HG03196 (cell line): ENCODE measurements around the gene FCSK.
"Not testable (repeated sequence)": the region's sequence is repeated elsewhere in the genome, so short reads cannot be mapped to it uniquely, and the experiment has no call there.

Source experiments
- ATAC-seq: cut with Tn5 transposase; IDR thresholded peaks from one replicate; pipeline ENCODE4 v1.9.1; 2021; ENCODE audit not compliant: unreplicated experiment

The FCSK gene

DNA sequence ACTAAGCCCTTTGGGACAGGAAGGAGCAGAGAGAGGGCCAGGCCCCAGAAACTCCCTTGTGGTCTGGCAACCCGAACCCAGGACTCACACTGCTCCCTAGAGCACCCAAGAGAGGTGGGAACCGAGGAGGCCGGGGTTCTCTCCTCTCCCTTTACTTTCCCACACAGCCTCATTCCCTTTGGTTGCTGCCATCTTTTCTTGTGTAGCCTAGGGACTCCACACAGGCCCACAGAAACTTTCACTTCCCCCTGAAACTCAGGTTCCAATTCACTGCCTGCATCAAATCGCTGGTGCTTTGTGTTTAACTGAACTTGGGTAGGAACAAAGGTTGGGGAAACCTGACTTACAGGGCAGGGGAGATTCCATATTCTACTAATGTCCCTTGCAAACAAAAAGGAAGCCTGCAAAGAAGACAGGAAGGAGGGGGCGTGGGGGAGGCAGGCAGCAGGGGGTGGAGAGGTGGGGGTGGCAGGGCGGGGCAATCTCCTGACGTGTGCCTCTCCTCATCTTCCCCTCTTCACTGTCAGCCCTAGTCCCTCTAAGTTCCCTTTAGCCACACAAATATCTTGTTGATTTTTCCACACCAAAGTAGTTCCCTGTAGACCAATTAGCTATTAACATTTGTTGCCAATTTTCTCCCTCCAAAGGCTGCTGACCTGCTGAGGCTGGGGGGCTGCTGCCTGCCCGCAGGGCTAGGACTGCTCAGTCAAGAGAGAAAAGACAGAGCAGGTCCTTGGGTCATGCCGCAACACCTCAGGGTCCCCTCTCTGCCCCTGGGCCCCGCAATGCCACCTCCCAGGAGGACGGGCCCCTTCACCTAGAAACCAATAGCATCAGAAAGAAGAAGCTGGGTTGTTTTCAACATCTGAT lies 23.5 kb upstream of the FCSK start:
- peak; percentile 44 for ATAC-seq

DNA sequence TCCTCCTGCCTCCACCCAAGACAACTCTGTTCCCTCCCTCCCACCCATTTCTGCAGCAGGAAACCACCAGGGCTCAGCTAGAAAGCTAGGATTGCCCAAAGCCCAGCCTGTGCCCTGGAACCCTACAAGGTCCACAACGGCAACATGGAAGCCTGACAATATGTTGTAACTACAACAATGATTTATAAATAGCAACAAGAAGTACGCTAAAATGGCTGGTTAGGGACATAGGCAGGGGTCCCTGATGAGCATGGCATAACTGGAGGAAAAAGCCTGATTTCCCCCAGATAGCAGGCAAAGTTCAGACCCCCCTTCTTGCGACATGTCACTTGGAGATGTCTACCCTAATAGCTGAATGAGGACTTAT lies 22.1 kb upstream of the FCSK start:
- no peak for ATAC-seq

DNA sequence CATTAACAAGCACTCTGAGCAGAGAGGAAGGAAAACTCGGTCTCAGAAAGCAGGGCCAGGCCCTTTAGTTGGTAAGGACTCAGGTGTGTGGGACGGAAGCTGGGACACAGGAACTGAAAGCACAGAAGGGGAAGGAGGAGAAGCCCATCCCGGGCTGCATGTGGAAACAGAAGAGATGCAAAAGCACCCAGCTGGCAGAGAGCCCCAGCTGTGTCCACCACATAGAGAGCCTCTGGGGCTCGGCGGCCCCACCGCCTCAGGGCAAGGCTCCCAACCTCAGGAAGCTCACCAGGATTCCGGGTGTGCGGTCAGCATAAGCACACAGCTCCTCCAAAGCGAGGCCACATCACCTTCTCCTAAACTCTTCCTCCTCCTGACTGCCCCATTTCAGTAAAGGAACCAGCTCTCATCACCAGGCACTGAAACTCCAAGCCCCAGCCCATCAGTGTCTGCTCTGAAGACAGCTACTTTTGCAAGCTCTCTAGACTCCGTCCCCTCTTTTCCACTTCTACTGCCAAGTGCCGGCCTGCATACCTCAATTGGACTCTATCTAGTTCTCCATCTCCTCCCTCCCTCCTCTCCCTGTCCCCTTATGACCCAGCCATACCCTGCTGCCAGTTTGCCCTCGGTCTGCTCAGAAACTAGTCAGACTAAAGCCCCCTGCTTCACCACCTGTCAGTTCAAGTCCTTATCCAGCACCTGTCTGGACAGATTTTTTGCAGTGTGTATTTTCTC lies 21.5 kb upstream of the FCSK start:
- no peak for ATAC-seq

DNA sequence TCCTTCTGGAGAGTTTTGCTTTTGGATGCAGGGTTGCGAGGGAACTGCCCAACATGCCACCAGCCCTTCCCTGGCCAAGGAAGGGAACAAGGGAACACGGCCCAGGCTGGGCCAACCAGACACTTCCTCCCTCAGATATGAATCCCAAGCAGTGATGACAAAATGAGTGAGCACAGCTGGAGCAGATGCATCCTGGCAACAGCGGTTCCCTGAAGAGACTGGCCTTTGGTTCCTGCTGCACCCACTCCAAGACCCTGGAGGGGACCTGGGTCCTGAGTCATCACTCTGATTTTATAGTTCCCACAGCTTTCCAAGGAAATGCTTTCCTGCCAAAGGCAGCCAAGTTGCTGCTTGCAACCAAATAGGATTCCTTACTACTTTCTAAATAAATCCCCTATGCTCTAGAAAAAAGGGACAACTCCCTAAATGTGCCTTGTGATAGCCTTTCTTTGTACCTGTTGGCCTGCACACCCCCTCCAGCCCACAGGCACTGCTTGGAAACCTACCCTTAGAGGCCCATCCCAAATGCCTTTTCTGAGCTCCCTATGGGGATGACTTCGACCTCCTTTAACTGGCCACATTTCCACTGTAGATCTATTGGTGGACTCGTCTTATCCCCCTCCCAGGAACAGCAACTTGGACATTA lies 20.8 kb upstream of the FCSK start:
- no peak for ATAC-seq

DNA sequence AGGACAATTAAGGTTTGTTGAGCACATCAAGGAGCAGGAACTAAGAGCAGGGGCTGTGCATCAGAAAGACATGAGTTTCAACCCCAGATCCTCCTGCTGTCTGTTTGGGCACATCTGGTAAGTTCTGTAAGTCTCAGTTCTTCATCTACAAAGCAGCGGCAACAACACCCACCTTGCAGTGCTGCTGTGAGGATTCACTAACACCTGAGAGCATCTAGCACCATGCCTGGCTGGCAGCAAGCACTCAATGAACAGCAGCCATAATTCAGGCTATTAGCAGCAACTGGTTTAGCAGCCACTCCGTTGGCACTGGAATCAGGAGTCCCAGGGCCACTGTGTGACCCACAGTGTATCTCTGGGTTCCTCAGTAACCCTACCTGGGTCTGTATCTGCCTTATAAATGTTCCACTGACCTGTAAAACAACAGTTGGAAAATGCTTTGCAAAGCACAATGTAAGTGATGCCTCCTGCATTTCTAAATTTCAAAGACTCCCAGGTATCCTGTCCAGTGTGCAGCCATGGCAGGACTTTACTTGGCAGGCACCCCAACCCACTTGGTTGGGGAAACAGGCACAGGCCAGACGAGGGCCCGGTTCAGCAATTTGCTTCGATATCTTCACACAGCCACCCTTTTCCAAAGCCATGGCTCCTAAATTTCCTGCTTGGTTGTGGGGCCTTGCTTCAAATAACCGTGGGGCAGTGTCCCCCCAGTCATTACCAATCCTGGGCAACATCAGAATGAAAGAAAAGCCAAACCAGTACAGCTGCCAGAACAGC lies 19.7 kb upstream of the FCSK start:
- ATAC-seq, result no peak

DNA sequence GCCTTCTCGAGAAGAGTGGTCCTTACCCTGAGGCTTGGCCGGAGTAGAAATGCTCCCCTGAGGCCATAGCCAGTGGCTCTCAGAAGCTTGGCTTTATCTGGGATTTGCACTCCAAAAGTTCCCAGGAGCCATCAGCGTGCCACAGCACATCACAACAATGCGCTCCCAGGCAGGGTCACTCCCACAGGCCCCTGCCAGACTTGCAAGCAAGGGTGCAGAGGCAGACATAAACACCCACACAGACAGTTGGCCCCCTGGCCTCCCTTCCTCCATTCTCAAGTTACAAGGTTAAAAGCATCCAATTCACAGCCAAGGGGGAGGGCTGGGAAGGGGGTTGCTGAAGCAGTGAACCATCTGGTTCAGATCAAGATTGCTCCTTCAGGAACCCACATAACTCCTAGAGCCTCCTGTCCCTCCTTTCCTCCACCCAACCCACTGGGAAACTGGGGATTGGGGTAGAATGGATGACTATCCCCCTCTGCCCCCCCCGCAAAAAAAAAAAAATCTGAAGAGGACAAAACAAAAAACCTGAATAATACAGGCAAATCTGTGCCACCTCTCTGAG lies 17.3 kb upstream of the FCSK start:
- no peak for ATAC-seq

DNA sequence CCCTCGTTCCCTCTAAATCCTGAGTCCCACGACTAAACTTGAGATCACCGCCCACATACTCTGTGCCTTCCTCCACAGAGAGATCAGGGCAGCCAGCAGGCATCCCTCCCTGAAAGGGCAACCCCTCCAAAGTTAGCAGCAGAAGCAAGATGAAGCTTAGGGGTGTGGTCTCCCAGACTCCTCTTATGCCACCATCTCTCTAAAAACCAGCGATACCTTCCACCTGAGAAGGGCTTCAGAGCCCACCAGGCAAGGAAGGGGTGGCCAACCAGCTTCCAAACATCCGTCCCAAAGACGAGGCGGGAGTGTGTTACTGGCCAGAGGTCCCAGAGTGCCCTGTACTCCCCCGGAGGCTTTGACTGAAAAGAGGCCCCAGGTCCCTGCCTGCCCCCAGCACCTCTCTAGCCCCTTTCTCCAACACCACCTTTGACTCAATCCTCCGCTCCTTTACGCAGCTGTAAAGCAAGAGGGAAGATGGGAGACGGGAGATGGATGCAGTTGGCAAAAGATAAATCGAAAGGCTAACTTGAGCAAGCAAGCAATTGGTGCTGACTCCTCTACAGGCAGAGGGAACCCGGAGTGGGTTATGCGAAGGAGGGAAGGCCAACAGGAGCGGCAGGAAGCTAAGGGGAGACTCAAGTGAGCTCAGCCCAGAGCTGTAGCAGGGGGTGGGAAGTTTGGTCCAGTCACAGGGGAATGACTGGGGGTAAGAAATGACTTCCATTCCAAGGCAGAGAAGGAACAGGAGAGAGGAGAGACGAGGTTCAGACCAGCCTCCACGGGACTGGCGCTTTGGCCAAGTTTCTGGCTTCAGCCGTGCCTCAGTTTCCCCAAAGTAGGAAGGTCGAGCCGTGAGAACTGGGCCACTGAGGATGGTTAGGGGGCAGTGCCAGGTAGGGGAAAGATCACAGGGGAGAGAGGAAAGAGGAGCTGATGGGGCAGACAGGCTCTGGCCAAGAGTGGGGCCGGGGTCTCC lies 16.5 kb upstream of the FCSK start:
- no peak for ATAC-seq

DNA sequence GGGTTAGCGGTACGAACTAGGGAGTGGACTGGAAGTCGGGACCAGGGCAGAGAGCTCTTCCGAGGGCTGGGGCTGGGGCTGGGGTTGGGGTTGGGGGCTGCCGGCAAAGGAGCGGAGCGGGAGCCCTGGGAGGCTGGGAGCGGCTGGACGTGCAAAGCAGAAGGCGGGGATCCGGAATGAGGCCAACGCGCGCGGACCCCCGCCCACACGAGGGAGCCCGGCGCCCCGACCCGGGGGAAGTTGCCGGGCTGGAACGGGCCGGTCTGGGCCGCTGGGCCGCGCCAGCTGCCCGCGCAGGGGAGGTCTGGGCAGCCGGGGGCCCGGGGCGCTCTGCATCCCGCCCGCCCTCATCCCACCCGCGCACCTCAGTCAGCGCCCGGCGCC lies 15.8 kb upstream of the FCSK start:
- ATAC-seq, result peak; percentile 19

DNA sequence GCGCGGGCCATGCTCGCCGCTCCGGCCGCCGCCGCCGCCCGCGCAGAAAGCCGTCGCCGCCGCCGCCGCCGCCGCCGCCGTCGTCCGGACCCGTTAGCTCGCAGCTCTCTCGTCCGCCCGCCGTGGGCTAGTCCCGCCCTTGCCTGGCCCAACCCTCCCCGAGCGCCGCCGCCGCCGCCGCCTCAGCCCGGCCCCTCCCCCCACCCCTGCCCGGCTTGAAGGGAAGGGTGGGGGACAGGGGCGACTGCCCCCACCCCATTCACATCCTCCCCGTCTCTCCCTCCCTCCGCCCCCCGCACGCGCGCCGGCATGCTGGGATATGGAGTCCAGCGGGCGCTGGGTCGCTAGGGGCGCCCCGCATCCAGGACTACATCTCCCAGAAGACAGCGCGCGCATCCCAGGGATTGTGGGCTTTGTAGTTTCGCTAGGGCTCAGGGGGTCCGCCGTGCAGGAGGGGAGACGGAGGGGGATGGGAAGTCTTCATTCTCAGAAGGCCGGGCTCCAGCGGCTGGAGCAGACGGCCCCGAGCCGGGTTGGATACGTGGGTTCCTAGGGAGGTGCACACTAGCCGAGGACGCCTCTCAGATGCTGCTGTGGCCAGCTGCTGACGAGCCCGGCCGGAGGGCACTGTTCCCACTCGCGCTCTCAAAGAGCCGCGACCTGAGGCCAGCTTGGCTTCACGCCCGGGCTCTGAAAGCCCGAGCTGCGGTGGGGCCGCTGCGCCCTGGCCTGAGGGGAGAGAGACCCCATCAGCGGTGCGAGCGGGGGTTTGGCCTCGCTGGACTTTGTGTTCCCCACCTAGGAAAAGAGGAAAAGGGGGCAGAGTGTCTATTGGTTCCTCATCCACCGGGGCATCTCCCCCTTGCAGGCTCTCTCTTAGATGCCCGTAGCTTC lies 15.2 kb upstream of the FCSK start, which contains the start of gene ST3GAL2:
TSS of gene ST3GAL2 (minus strand) at position 132 of the 894 bp plus-strand sequence. CDS start 40,570 bp downstream, outside the sequence.
- peak; percentile 78 for ATAC-seq

DNA sequence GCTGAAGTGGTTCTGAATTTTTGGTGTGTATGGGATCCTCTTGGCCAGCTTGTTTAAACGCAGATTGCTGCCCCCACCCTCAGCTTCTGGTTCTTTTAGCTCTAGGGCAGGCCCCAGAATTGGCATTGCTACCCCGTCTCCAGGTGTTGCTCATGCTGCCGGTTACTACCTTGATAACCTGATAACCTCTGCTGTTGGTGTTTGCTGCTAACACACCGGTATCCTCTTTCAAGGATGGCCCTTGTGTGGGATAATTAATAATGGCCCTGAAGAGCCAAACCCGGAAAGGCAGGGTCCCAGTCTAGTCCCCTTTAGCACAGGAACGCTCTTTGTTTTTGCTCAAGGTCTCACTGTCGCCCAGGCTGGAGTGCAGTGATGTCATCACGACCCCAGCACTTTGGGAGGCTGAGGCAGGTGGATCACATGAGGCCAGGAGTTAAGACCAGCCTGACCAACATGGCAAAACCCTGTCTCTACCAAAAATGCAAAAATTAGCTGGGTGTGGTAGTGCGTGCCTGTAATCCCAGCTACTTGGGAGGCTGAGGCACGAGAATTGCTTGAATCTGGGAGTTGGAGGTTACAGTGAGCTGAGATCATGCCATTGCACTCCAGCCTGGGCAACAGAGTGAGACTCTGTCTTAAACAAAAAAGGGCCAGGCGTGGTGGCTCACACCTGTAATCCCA lies 14.2 kb upstream of the FCSK start:
- ATAC-seq, result no peak

DNA sequence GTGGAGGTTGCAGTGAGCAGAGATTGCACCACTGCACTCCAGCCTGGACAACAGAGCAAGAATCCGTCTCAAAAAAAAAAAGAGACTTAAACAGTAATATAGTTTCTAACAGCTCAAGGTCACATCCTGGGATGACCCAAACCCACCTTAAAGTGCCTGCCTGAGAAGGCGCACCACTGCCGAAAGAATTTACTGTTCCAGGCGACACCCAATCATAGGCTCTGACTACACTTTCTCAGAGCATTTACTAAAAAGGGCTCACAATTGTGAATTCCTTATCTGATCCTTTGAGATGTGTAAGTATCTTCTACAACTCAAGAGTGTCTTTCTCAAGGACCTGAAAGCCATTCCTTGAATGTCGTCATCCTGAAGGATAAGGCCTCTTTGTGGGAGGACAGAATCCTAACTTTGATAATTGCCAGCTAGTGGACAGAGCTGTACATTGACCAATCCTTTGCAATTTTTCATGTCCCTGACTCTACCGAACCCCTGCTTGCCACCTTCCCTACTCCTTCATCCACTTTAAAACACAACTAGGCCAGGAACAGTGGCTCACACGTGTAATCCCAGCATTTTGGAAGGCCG lies 12.9 kb upstream of the FCSK start:
- no peak for ATAC-seq

DNA sequence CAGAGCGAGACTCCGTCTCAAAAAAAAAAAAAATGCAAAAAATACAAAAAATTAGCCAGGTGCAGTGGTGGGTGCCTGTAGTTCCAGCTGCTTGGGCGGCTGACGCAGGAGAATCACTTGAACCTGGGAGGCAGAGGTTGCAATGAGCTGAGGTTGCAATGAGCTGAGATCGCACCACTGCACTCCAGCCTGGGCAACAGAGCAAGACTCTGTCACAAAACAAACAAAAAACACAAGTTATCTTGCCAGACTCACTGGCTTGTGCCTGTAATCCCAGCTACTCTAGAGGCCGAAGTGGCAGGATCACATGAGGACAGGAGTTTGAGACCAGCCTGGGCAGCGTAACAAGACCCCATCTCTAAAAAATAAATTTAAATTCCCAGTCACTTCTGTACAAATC lies 12.1 kb upstream of the FCSK start:
- no peak for ATAC-seq

DNA sequence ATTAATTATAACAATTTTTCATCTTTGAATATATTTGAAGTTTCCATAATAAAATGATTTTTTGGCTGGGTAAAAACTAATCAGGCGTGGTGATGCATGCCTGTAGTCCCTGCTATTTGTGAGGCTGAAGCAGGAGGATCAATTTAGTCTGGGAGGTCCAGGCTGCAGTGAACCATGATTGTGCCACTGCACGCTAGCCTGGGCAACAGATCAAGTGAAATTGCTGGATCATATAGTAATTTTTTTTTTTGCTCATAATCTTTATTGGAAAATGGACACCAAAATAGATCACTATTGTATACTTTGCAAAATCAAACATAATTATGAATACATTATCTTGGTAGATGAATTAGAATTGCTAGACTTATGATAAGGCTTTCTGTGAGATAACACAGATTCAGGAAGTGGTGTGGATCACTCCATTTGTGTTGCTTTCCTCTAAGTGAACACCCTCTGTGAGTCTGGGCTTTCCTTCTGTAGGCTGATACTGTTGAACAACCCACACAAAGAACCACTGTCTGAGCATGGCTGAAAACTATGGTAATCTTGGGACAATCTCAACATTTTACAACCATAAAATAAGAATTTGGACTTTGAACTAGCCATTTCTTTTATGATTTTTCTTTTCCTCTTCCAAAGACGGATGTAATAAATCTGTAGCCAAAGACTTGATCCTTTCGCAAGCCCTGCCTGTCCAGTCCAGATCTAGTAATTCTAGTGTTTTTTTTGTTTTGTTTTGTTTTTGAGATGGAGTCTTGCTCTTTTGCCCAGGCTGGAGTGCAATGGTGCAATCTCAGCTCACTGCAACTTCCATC lies 9.9 kb upstream of the FCSK start:
- no peak for ATAC-seq

DNA sequence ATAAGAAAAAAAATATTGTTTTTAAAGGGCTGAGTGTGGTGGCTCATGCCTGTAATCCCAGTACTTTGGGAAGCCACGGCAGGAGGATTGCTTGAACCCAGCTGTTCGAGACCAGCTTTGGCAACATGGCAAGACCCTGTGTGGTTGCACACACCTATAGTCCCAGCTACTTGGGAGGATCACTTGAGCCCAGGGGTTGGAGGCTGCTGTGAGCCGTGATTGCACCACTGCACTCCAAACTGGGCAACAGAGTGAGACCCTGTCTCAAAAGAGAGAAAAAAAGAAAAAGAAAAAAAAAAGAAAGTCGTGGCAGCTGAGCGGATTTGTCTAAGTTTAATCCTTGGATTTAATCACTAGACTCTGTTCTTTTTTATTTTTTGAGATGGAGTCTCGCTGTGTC lies 6.3 kb upstream of the FCSK start:
- ATAC-seq, result no peak

DNA sequence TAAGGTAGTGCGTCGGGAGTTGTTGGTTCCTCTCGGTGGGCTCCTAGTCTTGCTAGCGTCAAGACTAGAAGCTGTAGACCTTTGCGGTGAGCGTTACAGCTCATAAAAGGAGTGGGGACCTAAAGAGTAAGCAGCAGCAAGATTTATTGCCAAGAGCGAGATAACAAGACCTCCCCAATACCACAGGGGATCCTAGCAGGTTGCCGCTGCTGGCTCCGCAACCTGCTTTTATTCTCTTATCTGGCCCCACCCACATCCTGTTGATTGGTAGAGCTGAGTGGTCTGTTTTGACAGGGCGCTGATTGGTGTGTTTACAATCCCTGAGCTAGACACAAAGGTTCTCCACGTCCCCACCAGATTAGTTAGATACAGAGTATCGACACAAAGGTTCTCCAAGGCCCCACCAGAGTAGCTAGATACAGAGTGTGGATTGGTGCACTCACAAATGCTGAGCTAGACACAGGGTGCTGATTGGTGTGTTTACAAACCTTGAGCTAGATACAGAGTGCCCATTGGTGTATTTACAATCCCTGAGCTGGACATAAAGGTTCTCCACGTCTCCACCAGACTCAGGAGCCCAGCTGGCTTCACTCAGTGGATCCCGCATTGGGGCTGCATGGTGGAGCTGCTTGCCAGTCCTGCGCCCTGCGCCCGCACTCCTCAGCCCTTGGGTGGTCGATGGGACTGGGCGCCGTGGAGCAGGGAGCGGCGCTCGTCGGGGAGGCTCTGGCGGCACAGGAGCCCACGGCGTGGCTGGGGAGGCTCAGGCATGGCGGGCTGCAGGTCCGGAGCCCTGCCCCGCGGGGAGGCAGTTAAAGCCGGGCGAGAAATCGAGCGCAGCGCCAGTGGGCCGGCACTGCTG lies 4.0 kb upstream of the FCSK start:
- ATAC-seq, result not testable (repeated sequence)

DNA sequence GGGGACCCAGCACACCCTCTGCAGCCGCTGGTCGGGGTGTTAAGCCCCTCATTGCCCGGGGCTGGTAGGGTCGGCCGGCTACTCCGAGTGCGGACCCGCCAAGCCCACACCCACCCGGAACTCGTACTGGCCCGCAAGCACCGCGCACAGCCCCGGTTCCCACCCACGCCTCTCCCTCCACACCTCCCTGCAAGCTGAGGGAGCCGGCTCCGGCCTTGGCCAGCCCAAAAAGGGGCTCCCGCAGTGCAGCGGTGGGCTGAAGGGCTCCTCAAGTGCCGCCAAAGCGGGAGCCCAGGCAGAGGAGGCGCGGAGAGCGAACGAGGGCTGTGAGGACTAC lies 3.4 kb upstream of the FCSK start:
- ATAC-seq, result not testable (repeated sequence)
